NCI-H345 treated with DMSO at 0.1 percent for 48 hours (cell line): ENCODE results near the gene FLT4.
"Not testable (repeated sequence)": the region's sequence is repeated elsewhere in the genome, so short reads cannot be mapped to it uniquely, and the experiment has no call there.

Experiments
- DNase-seq: peaks from one replicate; lab custom pipeline; 2025; ENCODE audit not compliant: unreplicated experiment; lab: John Stamatoyannopoulos, UW

Gene FLT4

GRCh38 chr5:180670586-180671359 is 21.4 kb upstream of the FLT4 start:
- peak; percentile 78 for DNase-seq

GRCh38 chr5:180670157-180670556 is 20.8 kb upstream of the FLT4 start:
- DNase-seq: no peak

GRCh38 chr5:180669661-180670060 is 20.3 kb upstream of the FLT4 start:
- DNase-seq: no peak

- peak; percentile 69 for DNase-seq
Observed at GRCh38 chr5:180668835-180669596, 19.6 kb upstream of the FLT4 start.

GRCh38 chr5:180666812-180667211 is 17.4 kb upstream of the FLT4 start:
- DNase-seq: no peak

- DNase-seq: no peak
Observed at GRCh38 chr5:180665682-180666404, 16.4 kb upstream of the FLT4 start.

GRCh38 chr5:180658774-180659564 is 9.6 kb upstream of the FLT4 start:
- DNase-seq: no peak

- not testable (repeated sequence) for DNase-seq
Observed at GRCh38 chr5:180655243-180655642, 5.8 kb upstream of the FLT4 start.

GRCh38 chr5:180652771-180653170 is 3.4 kb upstream of the FLT4 start:
- DNase-seq: no peak

- DNase-seq: no peak
Observed at GRCh38 chr5:180652346-180652745, 2.9 kb upstream of the FLT4 start.

GRCh38 chr5:180648658-180649296 is 623 bp downstream of the FLT4 start:
- no peak for DNase-seq

- DNase-seq: no peak
Observed at GRCh38 chr5:180647941-180648500, 1.4 kb downstream of the FLT4 start.

GRCh38 chr5:180647465-180647864 is 1.9 kb downstream of the FLT4 start:
- DNase-seq: no peak

GRCh38 chr5:180646963-180647305 is 2.5 kb downstream of the FLT4 start:
- DNase-seq: no peak

- DNase-seq: no peak
Observed at GRCh38 chr5:180646289-180646962, 3.0 kb downstream of the FLT4 start.

GRCh38 chr5:180645274-180646204 is 3.9 kb downstream of the FLT4 start:
- no peak for DNase-seq

- no peak for DNase-seq
Observed at GRCh38 chr5:180644825-180645273, 4.6 kb downstream of the FLT4 start.

GRCh38 chr5:180644129-180644824 is 5.1 kb downstream of the FLT4 start:
- DNase-seq: no peak
